OCI-LY1 (cell line): ENCODE data around the gene DIP2A.
"Not testable (repeated sequence)": the region's sequence is repeated elsewhere in the genome, so short reads cannot be mapped to it uniquely, and the experiment has no call there.

ENCODE experiments used
- H2AFZ ChIP-seq: fragments of 200-600 bp; sonication (generic), shearing (Covaris generic); 2 replicates; pipeline ENCODE4 v1.6.0; 2014; ENCODE audit warnings: antibody characterized with exemption, mild to moderate bottlenecking, low read length
- H3F3A ChIP-seq: fragments of 200-600 bp; sonication (generic), shearing (Covaris generic); 2 replicates; pipeline ENCODE4 v1.6.0; 2014; ENCODE audit warnings: mild to moderate bottlenecking, antibody characterized with exemption, low read length, moderate library complexity; ENCODE audit not compliant: insufficient read depth
- H3K27ac ChIP-seq: fragments of 200-600 bp; sonication (generic); 2 replicates; pipeline ENCODE4 v1.5.1; 2014; ENCODE audit warnings: low read length, mixed run types, mild to moderate bottlenecking, low read depth; ENCODE audit not compliant: poor library complexity, severe bottlenecking
- H3K27me3 ChIP-seq: fragments of 200-600 bp; sonication (generic); 2 replicates; pipeline ENCODE4 v1.6.0; 2014; ENCODE audit warnings: antibody characterized with exemption, mild to moderate bottlenecking, low read length, moderate library complexity; ENCODE audit not compliant: insufficient read depth
- H3K36me3 ChIP-seq: fragments of 200-600 bp; sonication (generic); 2 replicates; pipeline ENCODE4 v1.6.1; 2014; ENCODE audit warnings: mild to moderate bottlenecking, antibody characterized with exemption, low read length, moderate library complexity, mixed read lengths; ENCODE audit not compliant: insufficient read depth
- H3K4me1 ChIP-seq: fragments of 200-600 bp; sonication (generic); 2 replicates; pipeline ENCODE4 v1.5.1; 2014; ENCODE audit warnings: mild to moderate bottlenecking, low read length, moderate library complexity; ENCODE audit not compliant: insufficient read depth, severe bottlenecking
- H3K4me2 ChIP-seq: fragments of 200-600 bp; sonication (generic), shearing (Covaris generic); 2 replicates; pipeline ENCODE4 v1.6.1; 2014; ENCODE audit warnings: low read length
- H3K4me3 ChIP-seq: fragments of 200-600 bp; sonication (generic); 2 replicates; pipeline ENCODE4 v1.5.1; 2014; ENCODE audit warnings: low read length, low read depth, mild to moderate bottlenecking, mixed read lengths; ENCODE audit not compliant: poor library complexity, severe bottlenecking
- H3K79me2 ChIP-seq: fragments of 200-600 bp; shearing (Covaris generic); 2 replicates; pipeline ENCODE4 v1.6.1; 2016; ENCODE audit warnings: mixed run types, low read length, mixed read lengths; ENCODE audit not compliant: insufficient read depth
- H3K9ac ChIP-seq: fragments of 200-600 bp; sonication (generic), shearing (Covaris generic); 2 replicates; pipeline ENCODE4 v1.6.1; 2014; ENCODE audit warnings: mild to moderate bottlenecking, low read length, mixed read lengths
- H3K9me2 ChIP-seq: fragments of 200-600 bp; sonication (generic), shearing (Covaris generic); 2 replicates; pipeline ENCODE4 v1.6.1; 2014; ENCODE audit warnings: low read depth, mild to moderate bottlenecking, low read length, mixed read lengths
- H3K9me3 ChIP-seq: fragments of 200-600 bp; shearing (Covaris generic); 2 replicates; pipeline ENCODE4 v1.6.1; 2014; ENCODE audit warnings: low read length, mixed read lengths
- H4K20me1 ChIP-seq: fragments of 200-600 bp; sonication (generic), shearing (Covaris generic); 2 replicates; pipeline ENCODE4 v1.6.0; 2016; ENCODE audit warnings: mild to moderate bottlenecking, low read length; ENCODE audit not compliant: insufficient read depth
- CTCF ChIP-seq: fragments of 200-600 bp; sonication (generic), shearing (Covaris generic); IDR thresholded peaks from 2 replicates; pipeline ENCODE4 v1.5.1; 2017; ENCODE audit warnings: mild to moderate bottlenecking, antibody characterized with exemption, low read length, moderate library complexity, mixed read lengths
- EZH2 ChIP-seq: fragments of 200-600 bp; sonication (generic), shearing (Covaris generic); IDR thresholded peaks from 2 replicates; pipeline ENCODE4 v1.8.0; 2017; ENCODE audit warnings: borderline replicate concordance, mixed run types, mild to moderate bottlenecking, antibody characterized with exemption, low read length, moderate library complexity, mixed read lengths

Gene DIP2A

GRCh38 chr21:46459356-46460112 is 843 bp downstream of the DIP2A start:
- no peaks in the 10 kb centered on the region for H3K9me2 ChIP-seq
- TF ChIP-seq CTCF (no peak), EZH2 (no peak)
- no peaks in the 10 kb centered on the region for H3K9me3 ChIP-seq
- H2AFZ ChIP-seq = no peak overlapping the region
- no peaks in the 10 kb centered on the region for H3F3A ChIP-seq
- H3K27me3 ChIP-seq = no peaks in the 10 kb centered on the region
- no peaks in the 10 kb centered on the region for H4K20me1 ChIP-seq
- peak overlapping the region; percentile 72 for H3K9ac ChIP-seq
- H3K4me3 ChIP-seq = peak overlapping the region; percentile 73
- H3K27ac ChIP-seq = peak overlapping the region; percentile 8
- peaks cover 20% of the 10 kb centered on the region; the same call in 1 of the 2 replicates for H3K79me2 ChIP-seq
- peaks cover 25% of the 10 kb centered on the region for H3K4me1 ChIP-seq
- H3K36me3 ChIP-seq = peaks cover 33% of the 10 kb centered on the region
- H3K4me2 ChIP-seq = peak overlapping the region; percentile 96

GRCh38 chr21:46461909-46462308 is 3.2 kb downstream of the DIP2A start:
- TF ChIP-seq EZH2 (no peak), CTCF (no peak)
- H3F3A ChIP-seq = no peaks in the 10 kb centered on the region
- H3K79me2 ChIP-seq = peaks cover 20% of the 10 kb centered on the region; the same call in 1 of the 2 replicates
- H3K9me3 ChIP-seq = no peaks in the 10 kb centered on the region
- no peak overlapping the region for H3K4me3 ChIP-seq
- no peaks in the 10 kb centered on the region for H4K20me1 ChIP-seq
- no peaks in the 10 kb centered on the region for H3K27me3 ChIP-seq
- H3K9ac ChIP-seq = no peak overlapping the region
- H3K4me2 ChIP-seq = no peak overlapping the region
- peaks cover 18% of the 10 kb centered on the region for H3K4me1 ChIP-seq
- H3K9me2 ChIP-seq = no peaks in the 10 kb centered on the region
- peaks cover 14% of the 10 kb centered on the region; the same call in 1 of the 2 replicates for H3K36me3 ChIP-seq
- no peak overlapping the region for H3K27ac ChIP-seq
- H2AFZ ChIP-seq = no peak overlapping the region

- H2AFZ ChIP-seq, H3K4me1 ChIP-seq, H3K27me3 ChIP-seq, H3K9ac ChIP-seq, H3K9me2 ChIP-seq, H4K20me1 ChIP-seq, H3K4me2 ChIP-seq, H3K79me2 ChIP-seq, H3F3A ChIP-seq, H3K9me3 ChIP-seq, H3K27ac ChIP-seq, H3K4me3 ChIP-seq: not testable (repeated sequence)
- H3K36me3 ChIP-seq = peaks cover 14% of the 10 kb centered on the region; the same call in 1 of the 2 replicates
Measured at GRCh38 chr21:46465153-46465552, 6.5 kb downstream of the DIP2A start.

GRCh38 chr21:46465651-46466050 is 7.0 kb downstream of the DIP2A start:
- no peaks in the 10 kb centered on the region for H3F3A ChIP-seq
- H3K4me1 ChIP-seq = no peaks in the 10 kb centered on the region
- no peak overlapping the region for H2AFZ ChIP-seq
- TF ChIP-seq CTCF = no peak
- no peak for TF ChIP-seq EZH2
- H3K9me3 ChIP-seq = no peaks in the 10 kb centered on the region
- H3K4me3 ChIP-seq = no peak overlapping the region
- no peaks in the 10 kb centered on the region for H3K79me2 ChIP-seq
- peaks cover 14% of the 10 kb centered on the region; the same call in 1 of the 2 replicates for H3K36me3 ChIP-seq
- H4K20me1 ChIP-seq = no peaks in the 10 kb centered on the region
- H3K4me2 ChIP-seq = no peak overlapping the region
- no peak overlapping the region for H3K27ac ChIP-seq
- no peaks in the 10 kb centered on the region for H3K27me3 ChIP-seq
- no peaks in the 10 kb centered on the region for H3K9me2 ChIP-seq
- no peak overlapping the region for H3K9ac ChIP-seq
